HG03139 (cell line): ENCODE results near the gene TADA3.

ENCODE experiments used
- ATAC-seq: cut with Tn5 transposase; IDR thresholded peaks from one replicate; pipeline ENCODE4 v1.9.1; 2021; ENCODE audit not compliant: unreplicated experiment

TADA3 gene

GRCh38 chr3:9792405-9793160, at the start of gene TADA3, which contains the start of gene ARPC4:
Gene TADA3, minus strand, starts transcription at chr3:9792473. Its CDS starts 1,007 bp downstream, at chr3:9791466.
Gene ARPC4, plus strand, starts transcription at chr3:9793082. Its CDS starts 40 bp downstream, at chr3:9793122.
- ATAC-seq: peak; percentile 73

- no peak for ATAC-seq
Measured at GRCh38 chr3:9841015-9841414, 48.7 kb upstream of the TADA3 start.

- no peak for ATAC-seq
Measured at GRCh38 chr3:9838856-9839255, 46.6 kb upstream of the TADA3 start.

- no peak for ATAC-seq
Measured at GRCh38 chr3:9837701-9838582, 45.7 kb upstream of the TADA3 start.

GRCh38 chr3:9834520-9835380, 42.5 kb upstream of the TADA3 start:
- no peak for ATAC-seq

GRCh38 chr3:9833078-9833477, 40.8 kb upstream of the TADA3 start:
- ATAC-seq: no peak

GRCh38 chr3:9831253-9831652, 39.0 kb upstream of the TADA3 start:
- no peak for ATAC-seq

GRCh38 chr3:9828801-9829755, 36.8 kb upstream of the TADA3 start:
- ATAC-seq: no peak

- no peak for ATAC-seq
Measured at GRCh38 chr3:9826815-9827573, 34.7 kb upstream of the TADA3 start.

- ATAC-seq: no peak
Measured at GRCh38 chr3:9825451-9826040, 33.3 kb upstream of the TADA3 start.

- ATAC-seq: no peak
Measured at GRCh38 chr3:9820946-9821345, 28.7 kb upstream of the TADA3 start.

GRCh38 chr3:9820543-9820942, 28.3 kb upstream of the TADA3 start:
- no peak for ATAC-seq

- ATAC-seq: no peak
Measured at GRCh38 chr3:9818666-9819335, 26.5 kb upstream of the TADA3 start.

- ATAC-seq: no peak
Measured at GRCh38 chr3:9817436-9817835, 25.2 kb upstream of the TADA3 start.

GRCh38 chr3:9815986-9816385, 23.7 kb upstream of the TADA3 start:
- no peak for ATAC-seq

GRCh38 chr3:9812870-9813483, 20.7 kb upstream of the TADA3 start:
- ATAC-seq: no peak

- ATAC-seq: no peak
Measured at GRCh38 chr3:9810846-9811245, 18.6 kb upstream of the TADA3 start.

- no peak for ATAC-seq
Measured at GRCh38 chr3:9810433-9810770, 18.1 kb upstream of the TADA3 start.
